ENCODE results near the gene HTRA2. TPM values are rescaled to one million over a fixed set of nuclear protein-coding genes. Genes with fewer than 3 reads are reported as not detected.

The HTRA2 gene
- total and polyA plus RNA-seq, 9 of the 15 experiments (the other 6 are each of a cell fraction or from before 2014, with no cell fraction given), result 54.2 to 71.2 (median 65.8) TPM

GRCh38 chr2:74507145-74507925, 22.4 kb upstream of the HTRA2 start, which contains the start of gene PCGF1 (continued):
- TF ChIP-seq ZNF384 (IDR thresholded peaks at IDR 0.05; ENCODE audit: low read depth, low read length) (no peak), KLF10 (CRISPR knock-in tag; IDR thresholded peaks at IDR 0.05) (no peak), RBM15 (IDR thresholded peaks at IDR 0.05; ENCODE audit: insufficient read depth, low read length) (no peak), ZNF764 (CRISPR knock-in tag; IDR thresholded peaks at IDR 0.05; ENCODE audit: low read depth) (0 out of 2 replicates have a peak, but pooled peaks have one; percentile 14), ZNF445 (CRISPR knock-in tag; IDR thresholded peaks at IDR 0.05; ENCODE audit: low read depth) (no peak), BRF2 (IDR thresholded peaks at IDR 0.05; ENCODE audit: borderline replicate concordance, insufficient read depth, insufficient read length) (no peak), SLC30A9 (CRISPR knock-in tag; IDR thresholded peaks at IDR 0.05) (no peak), SMAD3 (CRISPR knock-in tag; conservative IDR thresholded peaks at IDR 0.05) (no peak), MXI1 (IDR thresholded peaks at IDR 0.05; ENCODE audit: low read depth, low read length) (peak; percentile 93), ESRRA (IDR thresholded peaks at IDR 0.05; ENCODE audit: borderline replicate concordance, low read depth) (peak; percentile 27; the same call in 1 of the 2 replicates), SIN3A (IDR thresholded peaks at IDR 0.05; ENCODE audit: borderline replicate concordance in 2 of 2, control insufficient read depth in 1 of 2, low read depth in 2 of 2, low read length in 2 of 2) (peak in 1 of 2 experiments; percentile 77; a peak in 2 of 4 replicates), ZNF143 (CRISPR knock-in tag; IDR thresholded peaks at IDR 0.05) (no peak), TARDBP (IDR thresholded peaks at IDR 0.05) (no peak), TCF15 (CRISPR knock-in tag; IDR thresholded peaks at IDR 0.05) (no peak), HNRNPH1 (optimal IDR thresholded peaks at IDR 0.05; ENCODE audit: low read depth, low read length) (no peak), NCOR1 (IDR thresholded peaks at IDR 0.05) (peak; percentile 34; the same call in 1 of the 2 replicates), EP300 (IDR thresholded peaks at IDR 0.05; ENCODE audit: low read length) (peak; percentile 17; the same call in 1 of the 2 replicates), POLR2A (conservative IDR thresholded peaks at IDR 0.05) (peak; percentile 86), TCF7 (IDR thresholded peaks at IDR 0.05; ENCODE audit: borderline replicate concordance) (no peak), PHF20 (IDR thresholded peaks at IDR 0.05; ENCODE audit: partially characterized antibody) (peak; percentile 72), NCOA4 (IDR thresholded peaks at IDR 0.05; ENCODE audit: partially characterized antibody) (no peak), FIP1L1 (IDR thresholded peaks at IDR 0.05; ENCODE audit: low read depth, low read length, poor library complexity, severe bottlenecking) (no peak), ZNF41 (CRISPR knock-in tag; conservative IDR thresholded peaks at IDR 0.05) (no peak), NUFIP1 (IDR thresholded peaks at IDR 0.05; ENCODE audit: partially characterized antibody) (no peak), SUPT5H (IDR thresholded peaks at IDR 0.05) (peak; percentile 77), ZNF133 (CRISPR knock-in tag; IDR thresholded peaks at IDR 0.05) (no peak), CHD1 (IDR thresholded peaks at IDR 0.05; ENCODE audit: low read length) (no peak), ZNF75A (CRISPR knock-in tag; IDR thresholded peaks at IDR 0.05) (no peak), ZNF507 (tag; conservative IDR thresholded peaks at IDR 0.05) (no peak), TBP (optimal IDR thresholded peaks at IDR 0.05; ENCODE audit: low read depth, low read length) (peak; percentile 75), KDM5B (IDR thresholded peaks at IDR 0.05; ENCODE audit: insufficient replicate concordance, low read depth, low read length) (peak; percentile 59), JUNB (CRISPR knock-in tag; conservative IDR thresholded peaks at IDR 0.05) (no peak)

Data from K562 (cell line).